ENCODE measurements around the gene INF2.

INF2 gene

DNA sequence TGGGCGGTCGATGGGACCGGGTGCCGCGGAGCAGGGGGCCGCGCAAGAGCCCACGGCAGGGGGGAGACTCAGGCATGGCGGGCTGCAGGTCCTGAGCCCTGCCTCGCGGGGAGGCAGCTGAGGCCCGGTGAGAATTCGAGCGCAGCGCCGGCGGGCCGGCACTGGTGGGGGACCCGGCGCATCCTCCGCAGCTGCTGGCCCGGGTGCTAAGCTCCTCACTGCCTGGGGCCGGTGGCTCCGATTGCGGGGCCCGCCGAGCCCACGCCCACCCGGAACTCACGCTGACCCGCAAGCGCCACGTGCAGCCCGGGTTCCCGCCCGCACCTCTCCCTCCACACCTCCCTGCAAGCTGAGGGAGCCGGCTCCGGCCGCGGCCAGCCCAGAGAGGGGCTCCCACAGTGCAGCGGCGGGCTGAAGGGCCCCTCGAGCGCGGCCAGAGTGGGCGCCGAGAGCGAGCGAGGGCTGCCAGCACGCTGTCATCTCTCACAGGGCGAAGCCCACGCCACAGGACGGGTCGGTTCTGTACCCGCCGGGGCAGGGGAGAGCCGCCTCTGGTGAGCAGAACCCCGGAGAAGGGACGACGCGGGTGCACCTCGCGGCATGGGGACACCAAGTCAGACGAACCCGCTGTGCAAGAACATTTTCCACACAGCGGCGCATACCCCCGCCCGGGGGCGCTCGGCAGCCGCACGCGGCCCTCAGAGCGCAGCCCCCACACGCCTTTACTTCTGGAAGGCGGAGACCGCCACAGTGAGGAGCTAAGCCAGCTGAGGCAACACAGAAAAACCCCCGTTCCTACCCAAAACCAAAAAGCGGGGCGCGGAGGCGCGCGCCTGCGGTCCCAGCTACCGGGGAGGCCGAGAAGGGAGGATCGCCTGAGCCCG is 62.4 kb downstream of the INF2 start:
- DNase-seq (ENCODE audit: low read depth in 3 of 3), result no peak

DNA sequence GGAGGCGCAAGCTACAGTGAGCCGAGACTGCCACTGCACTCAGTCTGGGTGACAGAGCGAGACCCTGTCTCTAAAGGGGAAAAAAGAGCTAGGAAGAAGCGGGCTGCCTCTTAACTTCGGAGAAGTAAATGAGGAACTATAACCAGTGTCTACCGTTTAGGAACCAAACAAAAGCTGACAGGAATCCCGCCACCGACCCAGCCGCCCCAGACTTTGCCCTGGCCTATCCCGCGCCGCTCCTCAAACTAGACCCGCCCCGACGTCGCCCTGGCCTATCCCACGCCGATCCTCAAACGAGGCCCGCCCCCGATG is 63.0 kb downstream of the INF2 start:
- DNase-seq (ENCODE audit: low read depth in 3 of 3), result no peak

DNA sequence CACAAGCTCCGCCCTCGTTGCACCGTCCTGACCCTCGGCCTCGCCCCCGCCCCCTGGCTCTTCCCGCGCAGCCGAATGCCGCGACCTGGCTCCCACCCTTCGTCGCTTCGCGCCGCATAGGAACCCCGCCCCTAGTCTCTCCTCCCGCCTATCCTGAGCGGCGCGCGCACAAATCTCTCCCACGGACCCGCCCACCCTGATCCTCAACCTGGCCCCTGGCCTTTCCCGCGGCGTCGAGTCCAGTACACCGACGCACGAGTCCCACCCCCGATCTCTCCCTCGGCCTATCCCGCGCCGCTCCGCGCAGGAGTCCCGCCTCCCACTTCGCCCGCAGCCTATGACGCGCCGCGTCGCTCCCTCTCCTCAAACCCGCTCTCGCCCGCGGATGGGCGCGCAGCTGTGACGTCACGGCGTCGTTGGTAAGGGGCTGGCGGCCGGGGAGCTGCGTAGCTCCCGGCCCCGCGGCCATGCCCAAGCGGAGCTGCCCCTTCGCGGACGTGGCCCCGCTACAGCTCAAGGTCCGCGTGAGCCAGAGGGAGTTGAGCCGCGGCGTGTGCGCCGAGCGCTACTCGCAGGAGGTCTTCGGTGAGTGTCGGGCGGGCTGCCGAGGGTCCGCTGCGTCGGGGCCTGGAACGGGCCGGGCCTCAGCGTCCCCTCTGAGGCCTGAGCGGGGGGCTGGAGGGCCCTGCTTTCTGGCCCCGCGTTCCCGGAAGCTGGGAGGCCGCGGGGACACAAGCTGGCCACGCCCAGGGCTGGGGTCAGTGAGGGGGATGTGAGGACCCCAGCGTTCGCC is 63.5 kb downstream of the INF2 start, which contains the start of gene SIVA1:
SIVA1 (plus strand) TSS at position 413 of the 793 bp plus-strand sequence; CDS start at position 468, 55 bp downstream.
- peak; percentile 99 for DNase-seq (ENCODE audit: low read depth in 3 of 3)

DNA sequence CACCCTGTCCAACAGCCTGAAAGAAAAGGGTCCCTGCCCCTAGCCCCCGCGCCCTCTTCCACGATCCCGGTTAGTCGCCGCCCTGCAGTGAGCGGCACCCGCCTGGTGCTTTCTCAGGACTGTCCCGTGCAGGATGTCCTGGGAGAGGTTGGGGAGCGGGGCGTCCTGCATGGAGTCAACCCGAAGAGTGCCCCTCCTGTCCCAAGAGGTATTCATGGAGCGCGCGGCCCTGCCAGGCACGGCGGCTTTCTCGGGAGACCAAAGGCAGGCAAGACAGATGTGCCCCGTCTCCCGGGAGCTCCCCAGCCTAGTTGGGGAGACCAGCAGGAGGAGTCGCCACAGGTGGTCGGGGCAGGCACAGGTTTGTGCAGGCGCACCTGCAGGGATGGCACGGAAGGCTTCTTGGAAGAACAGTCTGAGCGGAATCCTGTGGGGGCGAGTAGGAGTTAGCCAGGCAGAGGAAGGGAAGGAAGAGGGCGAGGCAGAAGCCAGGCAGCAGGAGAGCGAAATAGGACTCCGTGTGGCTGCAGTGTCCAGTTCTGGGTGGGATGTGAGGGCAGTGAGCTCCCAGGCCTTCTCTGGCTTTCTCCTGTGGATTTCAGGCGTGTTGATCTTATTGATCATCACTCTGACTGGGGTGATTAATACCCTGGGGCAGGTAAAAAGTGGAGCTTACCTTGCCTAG is 64.3 kb downstream of the INF2 start:
- no peak for DNase-seq (ENCODE audit: low read depth in 3 of 3)

GRCh38 chr14:104754213-104754851 is 64.9 kb downstream of the INF2 start:
- DNase-seq (ENCODE audit: low read depth in 3 of 3), result no peak

DNA sequence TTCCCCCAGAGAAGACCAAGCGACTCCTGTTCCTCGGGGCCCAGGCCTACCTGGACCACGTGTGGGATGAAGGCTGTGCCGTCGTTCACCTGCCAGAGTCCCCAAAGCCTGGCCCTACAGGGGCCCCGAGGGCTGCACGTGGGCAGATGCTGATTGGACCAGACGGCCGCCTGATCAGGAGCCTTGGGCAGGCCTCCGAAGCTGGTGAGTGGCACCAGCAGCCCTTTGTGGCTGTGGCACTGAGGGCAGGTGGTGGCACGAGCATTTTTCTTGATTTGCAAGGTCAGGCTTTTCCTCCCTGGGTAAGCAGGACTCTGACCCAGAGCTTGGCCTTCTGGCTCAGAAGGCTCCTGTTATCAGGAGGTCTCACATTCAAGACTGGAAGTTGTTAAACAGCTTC is 66.2 kb downstream of the INF2 start:
- no peak for DNase-seq (ENCODE audit: low read depth in 3 of 3)

GRCh38 chr14:104756477-104757237 is 67.2 kb downstream of the INF2 start:
- no peak for DNase-seq (ENCODE audit: low read depth in 3 of 3)

- DNase-seq (ENCODE audit: low read depth in 3 of 3), result no peak
Observed at GRCh38 chr14:104757238-104757585, 67.8 kb downstream of the INF2 start.

DNA sequence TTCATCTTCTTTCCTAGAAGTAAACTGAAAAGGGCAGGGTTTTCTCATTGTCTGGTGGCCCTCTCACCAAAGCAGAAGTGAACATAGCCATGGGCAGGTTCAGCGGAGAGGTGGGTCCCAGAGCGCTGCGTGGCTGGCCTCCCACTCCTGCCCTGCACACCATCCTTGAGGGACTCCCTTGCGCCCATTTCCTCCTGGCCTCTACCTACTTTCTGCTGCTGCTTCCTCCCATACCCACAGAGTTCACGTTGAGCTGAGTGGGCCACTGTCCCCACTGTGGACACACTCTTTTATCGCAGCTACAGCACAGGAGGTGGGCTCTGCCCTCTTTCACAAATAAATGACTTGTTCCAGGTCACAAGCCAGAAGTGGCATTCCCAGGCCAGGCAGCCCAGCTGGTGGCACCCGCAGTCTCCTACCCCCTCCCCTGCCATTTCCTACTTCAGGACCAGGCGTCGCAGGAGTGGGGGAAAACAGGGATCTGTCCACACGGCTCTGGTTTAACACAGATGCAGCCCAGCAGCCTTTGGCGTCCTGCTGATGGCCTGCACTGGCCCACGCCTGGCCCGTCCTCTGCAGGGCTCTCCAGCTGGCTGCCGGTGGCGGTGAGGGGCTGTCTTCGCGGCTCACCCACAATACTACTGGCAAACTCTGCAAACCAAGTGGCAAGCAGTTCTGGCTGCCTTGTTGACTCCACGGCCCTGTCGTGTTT is 68.4 kb downstream of the INF2 start:
- DNase-seq (ENCODE audit: low read depth in 3 of 3), result no peak

DNA sequence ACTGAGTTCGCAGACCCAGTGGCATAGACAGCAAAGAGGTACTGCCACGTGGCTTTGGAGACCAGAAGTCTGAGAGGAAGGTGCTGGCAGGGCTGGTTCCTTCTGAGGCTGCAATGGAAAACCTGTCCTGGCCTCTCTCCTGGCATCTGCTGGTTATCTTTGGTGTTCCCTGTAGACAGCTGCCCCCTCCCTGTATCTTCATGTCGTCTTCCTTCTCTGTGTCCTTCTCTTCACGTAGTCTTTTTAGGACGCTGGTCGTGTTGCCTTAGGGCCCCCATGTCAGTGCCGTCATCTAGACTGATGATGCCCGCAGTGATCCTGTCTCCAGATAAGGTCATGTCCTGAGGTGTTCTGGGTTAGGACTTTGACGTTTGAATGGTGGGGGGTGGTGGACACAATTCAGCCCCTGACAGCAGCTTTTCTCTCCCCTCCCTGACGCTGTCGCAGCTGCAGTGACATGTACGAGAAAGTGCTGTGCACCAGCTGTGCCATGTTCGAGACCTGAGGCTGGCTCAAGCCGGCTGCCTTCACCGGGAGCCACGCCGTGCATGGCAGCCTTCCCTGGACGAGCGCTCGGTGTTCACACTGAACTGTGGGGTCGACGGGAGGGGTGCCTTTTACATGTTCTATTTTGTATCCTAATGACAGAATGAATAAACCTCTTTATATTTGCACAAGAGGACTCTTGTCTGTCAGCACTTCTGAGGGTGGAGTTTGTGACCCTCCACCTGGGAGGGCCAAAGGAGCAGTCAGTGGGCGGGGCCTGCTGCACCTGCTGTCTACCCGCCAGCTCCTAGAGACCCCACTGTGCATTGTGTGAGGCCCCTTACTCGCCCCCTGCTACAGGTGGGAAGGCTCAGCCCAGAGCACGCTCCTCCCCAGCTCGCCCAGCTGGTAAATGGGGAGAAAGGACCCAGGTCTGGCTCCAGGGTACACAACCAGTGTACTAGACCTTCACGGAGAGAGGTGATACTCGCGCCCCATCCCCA is 69.9 kb downstream of the INF2 start:
- no peak for DNase-seq (ENCODE audit: low read depth in 3 of 3)

- no peak for DNase-seq (ENCODE audit: low read depth in 3 of 3)
Observed at GRCh38 chr14:104765517-104765916, 76.1 kb downstream of the INF2 start.

- DNase-seq (ENCODE audit: low read depth in 3 of 3), result no peak
Observed at GRCh38 chr14:104766256-104766862, 76.9 kb downstream of the INF2 start.

GRCh38 chr14:104766863-104767633 is 77.6 kb downstream of the INF2 start:
- no peak for DNase-seq (ENCODE audit: low read depth in 3 of 3)

- DNase-seq (ENCODE audit: low read depth in 3 of 3), result no peak
Observed at GRCh38 chr14:104767634-104767918, 78.2 kb downstream of the INF2 start.

- peak; percentile 87 to 91 (median 87) for DNase-seq (ENCODE audit: low read depth in 3 of 3)
Observed at GRCh38 chr14:104768437-104769323, 79.3 kb downstream of the INF2 start.

- DNase-seq (ENCODE audit: low read depth in 3 of 3), result no peak
Observed at GRCh38 chr14:104769324-104770071, 80.1 kb downstream of the INF2 start.
